Activated naive CD4-positive, alpha-beta T cell treated with anti-CD3 and anti-CD28 coated beads, Interleukin-2, amount 10 ng/mL, durations not matched to agents 7 days and 5 days (primary cell): Measurements from ENCODE around the gene LMNTD2.

Experiments
- CTCF ChIA-PET: fragments of 350-600 bp; sonication (Branson Sonifier 250); formaldehyde crosslinking; loops from one replicate; lab custom pipeline; 2021; ENCODE audit warnings: antibody characterized with exemption; lab: Charles Lee
- DNase-seq: peaks from one replicate; pipeline ENCODE4 v3.0.0-alpha.2; 2020
- H3K27ac Mint-ChIP-seq: one replicate; pipeline ENCODE4 v1.8.0; 2021; ENCODE audit warnings: mild to moderate bottlenecking, moderate library complexity, mixed read lengths
- H3K27me3 Mint-ChIP-seq: one replicate; pipeline ENCODE4 v1.8.0; 2021; ENCODE audit warnings: mild to moderate bottlenecking, mixed read lengths
- H3K36me3 Mint-ChIP-seq: one replicate; pipeline ENCODE4 v1.8.0; 2021; ENCODE audit warnings: mixed read lengths
- H3K4me1 Mint-ChIP-seq: one replicate; pipeline ENCODE4 v1.8.0; 2021; ENCODE audit warnings: mixed read lengths
- H3K4me3 Mint-ChIP-seq: one replicate; pipeline ENCODE4 v1.8.0; 2021; ENCODE audit warnings: mild to moderate bottlenecking, moderate library complexity, mixed read lengths
- H3K9me3 Mint-ChIP-seq: one replicate; pipeline ENCODE4 v1.8.0; 2021; ENCODE audit warnings: mixed read lengths

Gene LMNTD2

GRCh38 chr11:556662-557256, 3.8 kb downstream of the LMNTD2 start:
- DNase-seq = no peak

GRCh38 chr11:555780-556661, 4.5 kb downstream of the LMNTD2 start:
- Mint-ChIP-seq H3K36me3 (no peaks in the 10 kb centered on the region), H3K27ac (no peak overlapping the region), H3K4me1 (peaks cover 21% of the 10 kb centered on the region), H3K9me3 (no peaks in the 10 kb centered on the region), H3K4me3 (peak overlapping the region; percentile 41), H3K27me3 (peaks cover 65% of the 10 kb centered on the region)
- CTCF ChIA-PET = interaction anchor here (1.1 to 3.3 kb wide), 5 partner anchors 9 to 172 kb away, joined by 3 to 42 read pairs (median 5); no protein-coding TSS in a partner anchor
- DNase-seq = peak; percentile 42

More at GRCh38 chr11:556662-557256, 3.8 kb downstream of the LMNTD2 start:
- no peak overlapping the region for H3K27ac Mint-ChIP-seq
- H3K9me3 Mint-ChIP-seq = no peaks in the 10 kb centered on the region
- H3K4me3 Mint-ChIP-seq = peak overlapping the region; percentile 41
- H3K27me3 Mint-ChIP-seq = peaks cover 65% of the 10 kb centered on the region
- CTCF ChIA-PET = interaction anchor here (1.1 to 3.3 kb wide), 4 partner anchors 19 to 171 kb away, joined by 3 to 42 read pairs (median 8); no protein-coding TSS in a partner anchor
- H3K36me3 Mint-ChIP-seq = no peaks in the 10 kb centered on the region
- H3K4me1 Mint-ChIP-seq = peaks cover 26% of the 10 kb centered on the region

- H3K27ac Mint-ChIP-seq = no peak overlapping the region
- H3K27me3 Mint-ChIP-seq = peaks cover 65% of the 10 kb centered on the region
- H3K9me3 Mint-ChIP-seq = no peaks in the 10 kb centered on the region
- CTCF ChIA-PET = interaction anchor here (1.2 to 3.3 kb wide), 5 partner anchors 10 to 169 kb away, joined by 3 to 42 read pairs (median 5); no protein-coding TSS in a partner anchor
- no peak overlapping the region for H3K4me3 Mint-ChIP-seq
- peaks cover 20% of the 10 kb centered on the region for H3K4me1 Mint-ChIP-seq
- H3K36me3 Mint-ChIP-seq = no peaks in the 10 kb centered on the region
- DNase-seq = peak; percentile 48
Observed at GRCh38 chr11:555227-555779, 5.2 kb downstream of the LMNTD2 start.

GRCh38 chr11:554428-555226, 5.9 kb downstream of the LMNTD2 start:
- Mint-ChIP-seq H3K27ac (no peak overlapping the region), H3K4me3 (peak overlapping the region; percentile 52), H3K9me3 (no peaks in the 10 kb centered on the region), H3K4me1 (peaks cover 13% of the 10 kb centered on the region), H3K36me3 (no peaks in the 10 kb centered on the region), H3K27me3 (peaks cover 61% of the 10 kb centered on the region)
- CTCF ChIA-PET = interaction anchor here (0.6 to 3.3 kb wide), 8 partner anchors 18 to 170 kb away, joined by 3 to 42 read pairs (median 5); partner anchors contain the start of gene IRF7
- DNase-seq = peak; percentile 85

- Mint-ChIP-seq H3K36me3 (no peaks in the 10 kb centered on the region), H3K27ac (no peak overlapping the region), H3K4me3 (no peak overlapping the region), H3K27me3 (peaks cover 60% of the 10 kb centered on the region), H3K4me1 (peaks cover 8% of the 10 kb centered on the region), H3K9me3 (no peaks in the 10 kb centered on the region)
- no peak for DNase-seq
- CTCF ChIA-PET = interaction anchor here (0.9 to 3.3 kb wide), 6 partner anchors 18 to 170 kb away, joined by 3 to 42 read pairs (median 5); no protein-coding TSS in a partner anchor
Observed at GRCh38 chr11:553988-554340, 6.6 kb downstream of the LMNTD2 start.

- H3K9me3 Mint-ChIP-seq = no peaks in the 10 kb centered on the region
- peaks cover 7% of the 10 kb centered on the region for H3K4me1 Mint-ChIP-seq
- no peak overlapping the region for H3K27ac Mint-ChIP-seq
- no peaks in the 10 kb centered on the region for H3K36me3 Mint-ChIP-seq
- peak overlapping the region; percentile 3 for H3K4me3 Mint-ChIP-seq
- DNase-seq = no peak
- peaks cover 59% of the 10 kb centered on the region for H3K27me3 Mint-ChIP-seq
- CTCF ChIA-PET = interaction anchor here (1.1 kb wide), 1 partner anchor 152 kb away, joined by 3 read pairs; no protein-coding TSS in a partner anchor
Observed at GRCh38 chr11:553083-553987, 7.2 kb downstream of the LMNTD2 start.

GRCh38 chr11:551596-551995, 8.9 kb downstream of the LMNTD2 start:
- Mint-ChIP-seq H3K4me1 (peaks cover 6% of the 10 kb centered on the region), H3K9me3 (no peaks in the 10 kb centered on the region), H3K36me3 (no peaks in the 10 kb centered on the region), H3K4me3 (no peak overlapping the region), H3K27ac (no peak overlapping the region), H3K27me3 (peaks cover 41% of the 10 kb centered on the region)
- DNase-seq = no peak
- CTCF ChIA-PET = interaction anchor here (1.0 to 1.1 kb wide), 2 partner anchors 33 to 171 kb away, joined by 3 read pairs; no protein-coding TSS in a partner anchor

- no peak for DNase-seq
- Mint-ChIP-seq H3K4me1 (peaks cover 3% of the 10 kb centered on the region), H3K4me3 (no peak overlapping the region), H3K27ac (no peak overlapping the region), H3K36me3 (no peaks in the 10 kb centered on the region), H3K27me3 (peaks cover 37% of the 10 kb centered on the region), H3K9me3 (no peaks in the 10 kb centered on the region)
- CTCF ChIA-PET = interaction anchor here (1.0 to 1.1 kb wide), 2 partner anchors 32 to 172 kb away, joined by 3 read pairs; no protein-coding TSS in a partner anchor
Observed at GRCh38 chr11:551131-551530, 9.4 kb downstream of the LMNTD2 start.

- DNase-seq = no peak
- H3K4me3 Mint-ChIP-seq = no peak overlapping the region
- H3K36me3 Mint-ChIP-seq = no peaks in the 10 kb centered on the region
- CTCF ChIA-PET = interaction anchor here (1.0 to 1.1 kb wide), 2 partner anchors 32 to 172 kb away, joined by 3 read pairs; no protein-coding TSS in a partner anchor
- no peak overlapping the region for H3K27ac Mint-ChIP-seq
- no peaks in the 10 kb centered on the region for H3K9me3 Mint-ChIP-seq
- peaks cover 33% of the 10 kb centered on the region for H3K27me3 Mint-ChIP-seq
- H3K4me1 Mint-ChIP-seq = peaks cover 3% of the 10 kb centered on the region
Observed at GRCh38 chr11:550746-551085, 9.8 kb downstream of the LMNTD2 start.

GRCh38 chr11:550021-550745, 10.4 kb downstream of the LMNTD2 start:
- DNase-seq = no peak
- H3K27me3 Mint-ChIP-seq = peaks cover 27% of the 10 kb centered on the region
- no peak overlapping the region for H3K27ac Mint-ChIP-seq
- no peaks in the 10 kb centered on the region for H3K36me3 Mint-ChIP-seq
- H3K4me3 Mint-ChIP-seq = no peak overlapping the region
- H3K4me1 Mint-ChIP-seq = peaks cover 3% of the 10 kb centered on the region
- H3K9me3 Mint-ChIP-seq = no peaks in the 10 kb centered on the region
- CTCF ChIA-PET = interaction anchor here (0.8 kb wide), 1 partner anchor 14 kb away, joined by 3 read pairs; no protein-coding TSS in a partner anchor

GRCh38 chr11:548700-549603, 11.6 kb downstream of the LMNTD2 start:
- peaks cover 19% of the 10 kb centered on the region for H3K27me3 Mint-ChIP-seq
- H3K4me1 Mint-ChIP-seq = no peaks in the 10 kb centered on the region
- no peak overlapping the region for H3K27ac Mint-ChIP-seq
- H3K4me3 Mint-ChIP-seq = no peak overlapping the region
- no peak for DNase-seq
- no peaks in the 10 kb centered on the region for H3K36me3 Mint-ChIP-seq
- H3K9me3 Mint-ChIP-seq = no peaks in the 10 kb centered on the region
- CTCF ChIA-PET = interaction anchor here (0.8 to 1.4 kb wide), 2 partner anchors 13 kb away, joined by 3 read pairs; no protein-coding TSS in a partner anchor
